Measurements from ENCODE around the gene MTARC2. TPM values are rescaled to one million over a fixed set of nuclear protein-coding genes. Genes with fewer than 3 reads are reported as not detected.
A peak's percentile ranks its signal among the peaks of the same experiment; 100 is the strongest.

Gene MTARC2
- total and polyA plus RNA-seq, 2 of the 13 experiments (the other 11 are each of a cell fraction or from before 2014, with no cell fraction given), result 8.5 to 10.1 TPM

GRCh38 chr1:220786337-220787068 is 38.4 kb downstream of the MTARC2 start, which contains the start of gene MTARC1 (continued):
- no peak for TF ChIP-seq HOMEZ (CRISPR knock-in tag; IDR thresholded peaks at IDR 0.05; ENCODE audit: low read depth)
- TF ChIP-seq ZNF205 (CRISPR knock-in tag; IDR thresholded peaks at IDR 0.05), result no peak
- TF ChIP-seq ZNF232 (CRISPR knock-in tag; IDR thresholded peaks at IDR 0.05; ENCODE audit: borderline replicate concordance), result no peak
- TF ChIP-seq MED8 (CRISPR knock-in tag; IDR thresholded peaks at IDR 0.05; ENCODE audit: insufficient replicate concordance), result peak; percentile 74
- TF ChIP-seq E2F5 (CRISPR knock-in tag; conservative IDR thresholded peaks at IDR 0.05), result no peak
- peak; percentile 74 for TF ChIP-seq NFYC (CRISPR knock-in tag; IDR thresholded peaks at IDR 0.05)
- no peak for TF ChIP-seq ZNF513 (CRISPR knock-in tag; conservative IDR thresholded peaks at IDR 0.05)
- no peak for TF ChIP-seq ZFP1 (CRISPR knock-in tag; IDR thresholded peaks at IDR 0.05)
- TF ChIP-seq MLLT10 (CRISPR knock-in tag; IDR thresholded peaks at IDR 0.05), result no peak
- peak; percentile 67; the same call in 1 of the 2 replicates for TF ChIP-seq GABPB1 (CRISPR knock-in tag; IDR thresholded peaks at IDR 0.05)
- TF ChIP-seq KLF16 (CRISPR knock-in tag; IDR thresholded peaks at IDR 0.05), result 0 out of 4 replicates have a peak, but pooled peaks of 1 of the 2 experiments have one; percentile 14
- peak; percentile 57; the same call in 1 of the 2 replicates for TF ChIP-seq SOX5 (CRISPR knock-in tag; IDR thresholded peaks at IDR 0.05; ENCODE audit: borderline replicate concordance)
- no peak for TF ChIP-seq PRDM4 (CRISPR knock-in tag; IDR thresholded peaks at IDR 0.05; ENCODE audit: borderline replicate concordance)
- TF ChIP-seq DR1 (CRISPR knock-in tag; IDR thresholded peaks at IDR 0.05), result peak; percentile 47; the same call in 1 of the 2 replicates
- TF ChIP-seq ZNF784 (CRISPR knock-in tag; IDR thresholded peaks at IDR 0.05; ENCODE audit: borderline replicate concordance), result 0 out of 2 replicates have a peak, but pooled peaks have one; percentile 66
- peak; percentile 58; the same call in 1 of the 2 replicates for TF ChIP-seq SAFB2 (CRISPR knock-in tag; IDR thresholded peaks at IDR 0.05; ENCODE audit: borderline replicate concordance, low read depth)
- no peak for TF ChIP-seq REXO4 (CRISPR knock-in tag; IDR thresholded peaks at IDR 0.05; ENCODE audit: borderline replicate concordance)
- peak; percentile 92 for TF ChIP-seq PATZ1 (CRISPR knock-in tag; IDR thresholded peaks at IDR 0.05)
- TF ChIP-seq NFATC3 (CRISPR knock-in tag; IDR thresholded peaks at IDR 0.05), result no peak
- TF ChIP-seq YY1 (IDR thresholded peaks at IDR 0.05; ENCODE audit: insufficient read depth, insufficient replicate concordance, low read depth, low read length), result peak; percentile 77

All from HepG2 (cell line).